HG02870 (cell line): ENCODE data around the gene CHRM4.

Experiments used
- ATAC-seq: cut with Tn5 transposase; IDR thresholded peaks from one replicate; pipeline ENCODE4 v1.9.1; 2021; ENCODE audit warnings: mild to moderate bottlenecking, moderate library complexity; ENCODE audit not compliant: unreplicated experiment

Gene CHRM4

DNA sequence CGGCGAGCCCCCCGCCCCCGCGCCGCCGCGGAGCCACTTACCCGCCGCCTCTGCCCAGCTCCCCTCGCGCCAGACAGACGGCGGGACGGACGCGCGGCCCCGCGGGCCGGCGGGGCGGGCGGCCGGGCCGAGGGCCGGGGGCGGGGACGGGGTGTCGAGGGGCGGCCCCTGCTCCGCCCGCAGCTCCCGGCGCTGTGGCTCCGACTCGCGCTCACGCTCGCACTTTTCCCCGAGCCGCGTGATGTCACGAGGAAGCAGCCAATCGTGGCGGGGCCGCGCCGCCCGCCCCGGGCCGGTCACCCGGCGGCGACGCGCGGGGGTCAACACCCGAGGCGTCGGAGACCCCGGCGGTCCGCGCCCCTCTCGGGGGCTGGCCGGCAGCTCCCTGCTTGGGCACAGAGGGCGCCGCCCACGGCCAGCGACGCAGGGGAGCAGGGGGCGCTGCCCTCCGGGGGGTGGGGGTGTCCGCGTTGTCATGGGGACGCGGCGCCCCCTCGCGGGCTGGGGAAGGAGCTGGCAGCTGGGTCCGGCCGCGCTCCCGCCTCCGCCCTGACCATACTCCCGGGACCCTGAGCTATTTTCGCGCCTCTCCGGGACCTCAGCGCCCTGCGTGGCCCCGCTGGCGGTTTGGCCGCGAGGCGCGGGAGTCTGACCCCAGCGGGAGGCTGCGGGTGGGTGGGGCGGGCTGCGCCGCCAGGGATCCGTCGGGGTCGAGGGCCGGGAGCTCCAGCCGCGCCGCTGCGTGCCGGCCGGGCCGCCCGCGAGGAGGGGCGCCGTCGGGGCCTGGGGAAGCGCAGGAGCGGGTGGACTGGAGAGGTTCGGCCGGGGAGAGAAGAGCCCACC, at the start of gene CHRM4:
CHRM4 (minus strand) TSS at position 199 of the 843 bp plus-strand sequence. CDS start 5,219 bp downstream, outside the sequence.
- ATAC-seq: no peak

GRCh38 chr11:46438211-46438610, 46.6 kb upstream of the CHRM4 start:
- no peak for ATAC-seq

DNA sequence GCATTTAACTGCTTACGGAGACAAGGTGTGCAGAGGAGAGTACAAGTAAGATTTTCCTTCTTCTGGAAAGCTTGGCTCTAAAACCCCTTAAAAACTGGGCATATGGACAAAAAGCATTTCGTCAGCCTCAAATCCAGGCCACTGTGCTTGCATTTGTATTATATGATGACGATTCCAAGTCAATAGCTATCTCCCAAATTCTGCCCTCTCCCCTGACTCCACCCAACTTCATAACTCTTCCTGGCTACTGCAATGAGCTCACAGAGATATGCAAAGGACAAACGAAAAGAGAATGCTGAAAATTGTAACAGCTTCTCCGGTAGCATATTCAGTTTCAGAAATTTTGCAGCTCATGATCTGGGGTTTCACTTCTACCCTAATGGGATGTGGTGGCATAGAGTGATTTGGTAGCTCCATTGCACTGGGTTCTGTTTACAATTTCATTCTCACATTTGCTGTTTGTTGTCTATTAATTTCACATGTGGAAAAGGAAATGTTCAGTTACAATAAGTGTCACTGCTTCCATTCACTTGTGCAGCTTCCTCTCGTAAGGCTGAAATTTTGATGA, 45.6 kb upstream of the CHRM4 start:
- ATAC-seq: peak; percentile 50

- no peak for ATAC-seq
These were observed 44.5 kb upstream of the CHRM4 start for GRCh38 chr11:46436113-46436512.

DNA sequence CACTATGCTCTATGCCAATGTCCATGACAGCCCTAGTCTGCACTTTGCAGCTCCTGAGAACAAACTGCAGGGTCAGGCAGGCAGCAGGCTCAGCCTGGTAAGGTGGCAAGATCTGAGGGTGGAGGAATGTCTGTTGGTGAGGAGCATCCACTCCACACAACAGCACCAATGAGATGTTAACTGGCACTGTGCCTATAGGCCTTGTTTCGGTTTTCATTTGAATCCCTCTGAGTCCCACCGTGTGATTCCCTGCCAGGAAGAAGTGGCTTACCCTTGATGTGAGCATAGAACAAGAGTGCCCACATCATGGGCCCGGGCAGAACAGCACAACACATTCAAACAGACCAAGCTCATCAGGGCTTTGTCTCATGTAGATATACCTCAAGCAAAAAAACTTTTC, 44.1 kb upstream of the CHRM4 start:
- ATAC-seq: no peak

DNA sequence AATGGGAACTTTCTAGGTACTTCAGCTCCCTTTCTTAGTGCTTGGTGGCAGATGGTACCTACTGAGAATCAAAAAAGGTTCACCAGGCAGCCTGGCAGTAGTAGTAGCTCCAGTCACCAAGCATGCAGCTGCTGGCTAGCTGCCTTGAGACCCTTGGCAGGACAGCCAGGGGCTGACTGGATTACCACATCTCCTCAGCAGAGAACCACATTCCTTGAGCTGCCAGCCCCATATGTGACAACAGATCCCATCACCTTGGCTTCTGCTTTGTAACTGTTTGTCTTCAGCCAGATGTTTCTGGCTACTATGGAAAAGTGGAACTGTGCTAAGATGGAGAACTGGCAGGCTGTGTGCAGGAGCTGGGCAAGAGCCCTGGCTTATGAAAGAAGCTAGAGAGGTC, 39.6 kb upstream of the CHRM4 start:
- no peak for ATAC-seq

DNA sequence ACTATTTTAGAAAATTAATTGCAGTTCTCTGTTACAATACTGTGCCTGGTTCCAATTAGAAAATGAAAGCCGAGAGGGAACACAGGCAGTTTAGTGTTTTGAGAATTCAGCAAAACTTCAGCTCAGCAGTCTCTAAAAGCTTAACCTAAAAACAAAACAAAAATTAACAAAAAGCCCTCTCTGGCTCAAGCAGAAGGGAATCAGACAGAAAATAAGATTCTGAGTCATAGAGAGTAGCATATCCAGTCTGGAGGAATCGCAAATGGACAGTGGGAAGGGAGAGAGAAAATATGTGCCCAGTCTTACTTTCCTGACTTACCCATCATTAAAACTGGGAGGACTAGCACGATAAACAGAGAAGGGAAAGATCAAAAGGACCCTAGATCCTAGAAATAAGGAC, 38.1 kb upstream of the CHRM4 start:
- ATAC-seq: no peak

DNA sequence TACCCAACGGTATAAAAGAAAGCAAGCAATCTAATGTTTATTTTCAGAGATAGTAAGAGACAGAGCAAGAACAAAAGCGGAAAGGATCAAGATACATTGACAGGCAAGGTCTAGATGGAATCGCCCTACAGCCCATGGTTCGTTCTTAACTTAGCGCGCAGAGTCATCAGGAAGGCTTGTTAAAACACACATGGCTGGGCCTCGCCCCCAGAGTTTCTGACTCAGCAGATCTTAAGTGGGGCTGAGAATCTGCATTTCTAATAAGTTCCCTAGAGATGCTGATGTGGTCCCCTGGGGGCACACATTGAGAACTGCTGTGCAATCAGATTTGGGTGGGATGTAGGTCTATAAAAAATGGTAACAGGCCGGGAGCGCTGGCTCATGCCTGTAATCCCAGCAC, 35.8 kb upstream of the CHRM4 start:
- no peak for ATAC-seq

DNA sequence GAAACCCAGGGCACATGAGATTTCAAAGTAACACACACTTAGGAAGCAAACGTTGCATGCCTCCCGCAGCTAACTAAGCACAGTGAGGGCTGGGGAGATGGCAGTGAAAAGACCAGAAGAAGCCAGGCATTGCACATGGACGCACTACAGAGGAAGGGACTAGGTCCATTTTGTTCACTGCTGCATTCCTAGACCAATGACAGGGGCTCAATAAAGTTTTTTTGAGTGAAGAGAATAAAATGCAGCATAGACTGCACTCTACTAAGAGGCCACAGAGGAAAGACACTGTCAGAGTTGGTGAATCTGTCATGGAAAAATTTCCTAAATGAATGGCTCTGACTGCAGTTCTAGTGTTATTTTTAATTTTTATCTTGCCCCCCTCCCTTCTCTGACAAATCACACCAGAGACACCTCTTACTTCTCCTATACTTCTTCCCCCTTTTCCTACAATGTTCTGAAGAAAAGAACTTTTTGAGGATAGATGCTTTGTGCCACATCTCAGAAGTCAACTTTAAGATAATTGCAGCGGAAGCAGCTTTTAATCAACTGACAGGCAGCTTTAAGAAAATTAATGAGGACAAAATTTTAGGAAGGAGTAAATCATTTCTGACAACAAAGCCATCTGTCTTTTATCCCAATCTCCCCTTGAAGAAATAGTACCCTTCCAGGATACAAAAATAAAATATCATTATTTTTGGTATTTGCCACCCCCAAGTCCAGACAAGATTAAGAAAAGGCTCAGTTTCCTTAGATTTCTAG, 34.8 kb upstream of the CHRM4 start:
- ATAC-seq: no peak

- ATAC-seq: no peak
These were observed 31.0 kb upstream of the CHRM4 start for GRCh38 chr11:46422588-46422987.

DNA sequence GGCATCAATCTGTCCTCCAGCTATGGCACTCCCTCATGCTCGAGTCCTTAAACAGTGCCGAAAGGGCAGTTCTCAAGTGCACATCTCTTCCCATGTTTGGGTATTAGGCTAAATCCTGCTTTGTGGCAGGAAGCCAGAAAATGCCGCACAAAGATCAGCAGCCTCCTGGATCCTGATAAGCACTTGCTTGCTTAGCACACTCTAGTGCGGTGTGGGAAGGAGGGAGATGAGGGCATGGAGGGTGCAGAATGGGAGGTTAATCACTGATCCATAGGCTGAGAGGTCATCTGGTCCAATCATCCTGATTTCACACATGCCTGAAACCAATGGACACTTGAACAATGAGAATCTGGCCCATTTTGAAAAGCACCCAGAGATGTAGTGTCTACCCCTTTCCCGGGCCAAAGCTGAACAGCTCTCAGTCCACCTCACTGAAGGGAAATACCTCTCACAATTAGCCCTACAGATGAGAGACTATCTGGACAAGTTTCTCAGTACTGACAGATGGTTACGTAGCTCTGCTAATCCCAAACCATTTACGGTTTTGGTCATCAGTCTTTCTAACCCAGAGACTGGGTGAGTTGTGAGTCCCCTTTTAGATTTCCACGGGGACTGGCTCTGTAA, 29.8 kb upstream of the CHRM4 start:
- no peak for ATAC-seq

- ATAC-seq: no peak
These were observed 28.9 kb upstream of the CHRM4 start for GRCh38 chr11:46420513-46420912.

DNA sequence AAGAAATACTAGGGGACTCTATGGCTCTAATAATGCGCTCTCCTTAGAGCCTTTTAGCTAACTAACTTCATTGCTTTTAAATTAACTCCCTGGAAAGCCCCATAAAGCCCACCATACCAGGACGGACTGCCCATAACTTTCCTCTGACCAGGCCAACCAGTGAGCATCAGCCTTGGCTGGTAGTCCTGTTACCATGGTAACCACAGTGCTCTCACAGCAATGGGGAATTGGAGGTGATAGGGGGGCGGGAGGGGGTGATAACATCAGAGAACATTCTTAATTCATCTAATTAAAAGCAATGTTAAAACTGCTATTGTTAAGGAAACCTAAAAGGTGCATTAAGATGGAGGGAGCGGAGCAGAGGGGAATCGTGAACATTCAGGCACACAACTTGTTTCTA, 27.2 kb upstream of the CHRM4 start:
- no peak for ATAC-seq

DNA sequence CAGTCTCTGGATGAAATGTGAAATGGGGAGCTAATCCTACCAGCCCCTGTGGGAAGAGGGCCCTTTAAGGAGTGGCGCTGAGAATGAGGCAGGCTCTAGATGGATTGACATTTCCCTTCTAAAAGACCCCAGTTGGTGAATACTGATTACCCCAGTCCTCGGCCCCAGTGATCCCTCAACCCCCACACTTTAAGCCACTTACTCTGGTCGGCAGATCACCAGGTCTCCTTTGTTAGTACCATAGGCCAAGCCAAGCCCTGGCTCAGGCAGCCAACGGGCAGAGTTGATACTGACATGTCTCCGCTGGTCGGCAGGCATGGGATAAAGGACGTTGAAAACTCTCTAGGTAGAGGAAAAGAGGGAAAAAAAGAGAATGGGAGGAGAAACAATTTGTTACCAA, 26.1 kb upstream of the CHRM4 start:
- ATAC-seq: no peak

GRCh38 chr11:46414879-46415278, 23.3 kb upstream of the CHRM4 start:
- ATAC-seq: no peak

DNA sequence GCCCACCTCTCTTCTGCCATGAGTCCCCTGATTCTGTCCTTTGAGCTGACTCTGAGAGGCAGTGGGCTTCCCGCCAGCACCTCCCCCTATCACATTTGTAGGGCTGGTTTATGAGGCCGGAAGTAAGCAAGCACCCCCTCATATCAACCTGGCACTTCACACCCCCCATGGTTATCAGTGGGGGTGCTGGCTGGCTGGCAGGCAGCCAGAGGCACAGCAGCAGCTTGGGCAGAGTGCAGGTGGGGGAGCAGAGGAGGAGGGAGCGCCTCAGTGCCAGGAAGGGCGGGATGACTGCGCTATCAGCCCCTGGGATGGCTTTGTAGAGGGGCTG, 22.9 kb upstream of the CHRM4 start:
- ATAC-seq: no peak

- ATAC-seq: no peak
These were observed 22.3 kb upstream of the CHRM4 start for GRCh38 chr11:46413760-46414465.

GRCh38 chr11:46410021-46410420, 18.4 kb upstream of the CHRM4 start:
- ATAC-seq: no peak

DNA sequence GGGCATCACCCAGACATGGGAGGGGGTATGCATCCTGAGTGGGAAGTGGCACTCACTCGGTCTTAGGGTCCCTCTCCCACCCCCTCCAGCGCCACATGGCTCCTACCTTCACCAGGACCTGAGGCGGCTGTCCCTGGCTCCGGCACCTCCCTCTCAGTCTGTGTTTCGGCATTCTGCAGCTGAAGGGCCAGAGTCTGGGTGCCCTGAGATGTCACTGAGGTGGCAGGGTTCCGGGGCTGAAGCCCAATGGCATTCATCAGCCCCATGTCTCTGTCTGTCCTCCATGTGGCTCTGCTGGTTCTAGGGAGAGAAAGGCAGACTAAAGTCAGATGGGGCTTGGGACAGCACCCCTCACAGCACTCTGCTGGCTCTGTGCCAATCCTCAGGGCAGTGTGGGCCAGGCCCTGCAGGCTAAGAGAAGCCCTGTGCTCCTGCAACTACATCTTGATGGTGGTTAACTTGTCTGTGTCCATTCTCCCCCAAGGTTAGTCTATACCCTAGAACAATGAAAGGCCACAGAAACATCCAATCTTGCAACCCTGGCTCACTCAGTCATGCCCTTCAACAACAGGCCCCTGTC, 16.9 kb upstream of the CHRM4 start:
- no peak for ATAC-seq

DNA sequence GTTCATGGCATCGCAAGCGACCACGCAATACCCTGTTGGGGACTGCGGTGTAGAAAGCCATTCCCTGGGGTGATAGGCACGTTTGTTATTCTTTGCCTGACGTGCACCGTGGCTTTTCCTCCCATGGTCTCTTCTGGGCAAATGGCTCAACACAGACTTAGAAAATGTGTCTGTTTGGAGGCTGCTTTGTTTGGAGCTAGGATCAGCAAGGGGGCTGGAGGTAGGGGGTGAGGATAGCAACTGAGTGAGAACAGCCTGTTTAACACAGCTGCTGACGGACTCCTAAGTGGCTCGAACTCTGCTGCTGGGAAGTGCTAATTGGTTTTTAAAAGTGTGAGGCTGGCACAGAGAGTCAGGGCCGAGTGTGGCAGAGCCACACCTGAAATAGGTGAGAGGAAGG, 16.1 kb upstream of the CHRM4 start:
- no peak for ATAC-seq
